Gastrocnemius medialis (tissue), 4 donors: Measurements from ENCODE around the gene UBE3B. TPM values are rescaled to one million over a fixed set of nuclear protein-coding genes. Genes with fewer than 3 reads are reported as not detected.

Source experiments
- ATAC-seq, 2 donors: fragments of 150-250 bp; one replicate each; pipeline ENCODE4 v1.9.1; 2016
- DNase-seq, 2 donors: peaks; one replicate each; pipeline ENCODE4 v3.0.0-alpha.2; 2019
- H3K27ac ChIP-seq, 4 donors: fragments of 200-600 bp; sonication (generic); 1 replicate in 1 of 4; 2 replicates in 3 of 4; pipeline ENCODE4 v1.5.1; 2016 to 2018; ENCODE audit warnings: mild to moderate bottlenecking in 2 of 4, moderate library complexity in 1 of 4
- H3K27me3 ChIP-seq, 3 donors: fragments of 200-600 bp; sonication (generic) in 2 of 3; 1 replicate in 1 of 3; 2 replicates in 2 of 3; pipeline versions ENCODE4 v1.5.1 to v1.6.0; 2016 to 2019; ENCODE audit warnings: mild to moderate bottlenecking in 1 of 3, moderate library complexity in 1 of 3
- H3K36me3 ChIP-seq, 2 donors: fragments of 200-600 bp; sonication (generic) in 1 of 2; one replicate each; pipeline ENCODE4 v1.5.1; 2017 to 2018
- H3K4me1 ChIP-seq, 2 donors: fragments of 200-600 bp; sonication (generic) in 1 of 2; one replicate each; pipeline ENCODE4 v1.5.1; 2016 to 2017; ENCODE audit warnings: mild to moderate bottlenecking in 2 of 2
- H3K4me3 ChIP-seq, 4 donors: fragments of 200-600 bp; sonication (generic) in 3 of 4; 1 replicate in 1 of 4; 2 replicates in 3 of 4; pipeline ENCODE4 v1.5.1; 2016 to 2019; ENCODE audit warnings: mild to moderate bottlenecking in 2 of 4
- H3K9me3 ChIP-seq, 3 donors: fragments of 200-600 bp; sonication (generic) in 2 of 3; 1 replicate in 1 of 3; 2 replicates in 2 of 3; pipeline ENCODE4 v1.5.1; 2016 to 2019
- CTCF ChIP-seq, 5 experiments: fragments of 450-650 bp in 3 of 5; fragments of 200-600 bp in 2 of 5; sonication (generic) in 2 of 5; IDR thresholded peaks in 4 of 5; conservative IDR thresholded peaks in 1 of 5; 1 replicate in 4 of 5; 2 replicates in 1 of 5; pipeline ENCODE4 v1.5.1; 2016 to 2019; ENCODE audit warnings: antibody characterized with exemption in 5 of 5, mild to moderate bottlenecking in 3 of 5, moderate library complexity in 3 of 5
- POLR2A ChIP-seq, 2 donors: fragments of 450-650 bp; IDR thresholded peaks; one replicate each; pipeline ENCODE4 v1.6.1; 2017; ENCODE audit warnings: antibody characterized with exemption in 2 of 2, mild to moderate bottlenecking in 2 of 2, moderate library complexity in 2 of 2
- in situ Hi-C, 4 donors: fragments of 200-750 bp; cut with MboI; loops; one replicate each; pipeline versions ENCODE4 v1.15.0 to v1.8.0; 2017; ENCODE audit warnings: low sequenced_read_pairs in 4 of 4
- intact Hi-C: fragments of 100-400 bp; cut with DNase I; formaldehyde crosslinking; loops from one replicate; pipeline ENCODE4 v1.15.1; 2023; ENCODE audit warnings: low total_unique reads
- total RNA-seq, 4 donors: library from RNA; depleted of rRNA; stranded (reverse); fragments of >200 nt; gene quantifications; one replicate each; pipeline versions ENCODE4 v1.1.0 to v1.2.3, GENCODE V29; 2016

UBE3B gene
- total RNA-seq, 4 donors from 2014 or later: 44.8 to 58.2 (median 55.9) TPM

GRCh38 chr12:109577311-109577710, 99.9 kb downstream of the UBE3B start:
- in situ Hi-C loops (no loop called here), intact Hi-C loops (no loop called here)
- Histone ChIP-seq H3K27me3 (no peaks in the 10 kb centered on the region), H3K36me3 (peaks cover 0 to 59% of the 10 kb centered on the region in 2 donors), H3K4me3 (no peak overlapping the region), H3K27ac (no peak overlapping the region), H3K9me3 (no peaks in the 10 kb centered on the region), H3K4me1 (peaks cover 18% of the 10 kb centered on the region in 2 donors)
- ATAC-seq (no peak), DNase-seq (no peak)
- no peak for TF ChIP-seq CTCF (IDR thresholded peaks at IDR 0.05 in 4 of 5, conservative IDR thresholded peaks at IDR 0.05 in 1 of 5)
- no peak for TF ChIP-seq POLR2A (IDR thresholded peaks at IDR 0.05)

GRCh38 chr12:109578330-109578927, 101.0 kb downstream of the UBE3B start:
- DNase-seq: no peak
- ATAC-seq: no peak
- Histone ChIP-seq H3K4me1 (peaks cover 12 to 14% of the 10 kb centered on the region in 2 donors), H3K4me3 (no peak overlapping the region), H3K36me3 (peaks cover 0 to 59% of the 10 kb centered on the region in 2 donors), H3K27ac (no peak overlapping the region), H3K27me3 (no peaks in the 10 kb centered on the region), H3K9me3 (no peaks in the 10 kb centered on the region)
- intact Hi-C loops: no loop called here
- in situ Hi-C loops: no loop called here
- TF ChIP-seq POLR2A (IDR thresholded peaks at IDR 0.05) (no peak), CTCF (IDR thresholded peaks at IDR 0.05 in 4 of 5, conservative IDR thresholded peaks at IDR 0.05 in 1 of 5) (no peak)

- no peak overlapping the region for H3K4me3 ChIP-seq
- H3K27ac ChIP-seq: no peak overlapping the region
- H3K27me3 ChIP-seq: no peaks in the 10 kb centered on the region
- H3K4me1 ChIP-seq: peaks cover 5 to 6% of the 10 kb centered on the region in 2 donors
- no peak for TF ChIP-seq POLR2A (IDR thresholded peaks at IDR 0.05)
- TF ChIP-seq CTCF (IDR thresholded peaks at IDR 0.05 in 4 of 5, conservative IDR thresholded peaks at IDR 0.05 in 1 of 5): no peak
- DNase-seq (no peak), ATAC-seq (no peak)
- peaks cover 0 to 66% of the 10 kb centered on the region in 2 donors for H3K36me3 ChIP-seq
- H3K9me3 ChIP-seq: no peaks in the 10 kb centered on the region
- in situ Hi-C loops: no loop called here
- intact Hi-C loops: no loop called here
These were observed 102.2 kb downstream of the UBE3B start for GRCh38 chr12:109579639-109580038.

- in situ Hi-C loops: no loop called here
- Histone ChIP-seq H3K27ac (no peak overlapping the region), H3K27me3 (no peaks in the 10 kb centered on the region), H3K36me3 (peaks cover 0 to 61% of the 10 kb centered on the region in 2 donors), H3K4me1 (peaks cover 0 to 2% of the 10 kb centered on the region in 2 donors), H3K9me3 (no peaks in the 10 kb centered on the region), H3K4me3 (no peak overlapping the region)
- ATAC-seq: no peak
- TF ChIP-seq CTCF (IDR thresholded peaks at IDR 0.05 in 4 of 5, conservative IDR thresholded peaks at IDR 0.05 in 1 of 5) (no peak), POLR2A (IDR thresholded peaks at IDR 0.05) (no peak)
- intact Hi-C loops: no loop called here
- no peak for DNase-seq
These were observed 102.8 kb downstream of the UBE3B start for GRCh38 chr12:109580272-109580671.
